ENCODE data around the gene SELPLG.

DNA sequence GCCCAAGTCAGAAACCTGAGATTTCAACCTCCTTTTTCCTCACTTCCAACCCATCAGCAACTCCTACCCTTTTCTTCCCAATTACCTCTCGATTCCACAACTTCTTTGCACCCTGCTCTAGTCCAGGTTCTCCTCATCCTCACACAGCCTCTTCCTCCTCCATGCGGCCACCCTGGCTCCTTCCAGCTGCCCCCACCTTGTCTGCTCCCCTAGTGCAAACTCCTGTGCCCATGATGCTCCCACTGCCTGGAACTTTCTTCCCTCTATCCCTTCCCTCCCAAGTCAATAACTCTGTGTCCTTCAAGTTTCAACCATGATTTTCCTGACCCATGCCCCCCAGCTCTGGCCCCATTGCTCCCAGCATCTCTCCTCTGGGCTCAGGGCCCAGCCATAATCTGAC is 17.3 kb downstream of the SELPLG start:
- TF ChIP-seq POLR2A (IDR thresholded peaks at IDR 0.05; ENCODE audit: low read length): no peak
- no peak for TF ChIP-seq GATA1 (IDR thresholded peaks at IDR 0.05; ENCODE audit: low read depth, low read length)

All from erythroblast (primary cell).